Midbrain (tissue), 1 donor: ENCODE data around the gene POLR3A.

Source experiments
- DNase-seq: peaks from one replicate; lab custom pipeline; 2025; lab: John Stamatoyannopoulos, UW

Gene POLR3A

DNA sequence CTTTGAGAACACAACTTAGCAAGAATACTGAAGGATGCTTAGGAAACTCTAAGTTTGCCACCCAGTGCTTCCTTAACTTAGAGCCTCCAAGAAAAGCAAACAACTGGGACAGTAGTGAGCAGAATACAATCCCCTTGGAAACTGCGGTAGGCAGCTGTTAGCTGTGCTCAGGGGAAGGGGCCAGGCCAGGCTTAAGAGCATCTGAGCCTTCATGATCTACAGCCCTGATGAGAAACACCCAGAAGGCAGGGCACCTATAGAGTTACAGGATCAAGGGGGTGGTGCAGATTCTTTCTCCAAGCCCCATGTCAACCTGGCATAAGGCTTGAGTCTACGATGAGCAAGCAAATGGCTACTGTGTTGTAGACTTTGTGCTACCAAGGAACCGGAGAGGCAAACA is 51.4 kb downstream of the POLR3A start:
- no peak for DNase-seq

- no peak for DNase-seq
Measured at GRCh38 chr10:77977016-77977415, 52.3 kb downstream of the POLR3A start.

DNA sequence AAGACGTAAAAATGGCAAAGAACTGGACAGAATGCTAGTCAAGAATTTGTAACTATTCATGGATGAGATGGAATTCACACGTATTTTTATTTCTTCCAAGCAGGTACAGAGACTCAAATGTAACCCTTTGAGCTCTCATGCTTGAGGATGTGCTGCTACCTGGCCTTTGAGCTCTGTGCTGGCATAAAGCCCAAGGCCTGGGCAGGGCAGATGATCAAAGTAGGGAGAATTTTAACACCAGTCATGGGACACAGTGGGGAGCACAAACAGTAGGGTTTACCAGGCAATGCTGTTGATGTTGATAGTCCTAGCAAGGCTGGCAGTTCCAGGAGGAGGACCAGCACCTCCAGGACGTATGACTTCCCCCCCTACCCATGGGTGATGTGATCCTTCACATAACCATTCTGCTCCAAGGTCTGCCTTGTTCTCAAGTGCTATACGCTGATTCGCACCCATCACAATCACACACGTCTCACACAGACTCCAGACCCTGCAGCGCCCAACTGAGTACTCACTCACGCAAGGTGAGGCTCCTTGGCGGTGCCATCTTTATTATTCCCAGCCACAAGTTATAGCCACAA is 54.1 kb downstream of the POLR3A start:
- no peak for DNase-seq

GRCh38 chr10:77974396-77975074 is 54.8 kb downstream of the POLR3A start:
- no peak for DNase-seq

- DNase-seq: no peak
Measured at GRCh38 chr10:77973276-77973675, 56.0 kb downstream of the POLR3A start.

- DNase-seq: no peak
Measured at GRCh38 chr10:77972148-77972547, 57.2 kb downstream of the POLR3A start.

DNA sequence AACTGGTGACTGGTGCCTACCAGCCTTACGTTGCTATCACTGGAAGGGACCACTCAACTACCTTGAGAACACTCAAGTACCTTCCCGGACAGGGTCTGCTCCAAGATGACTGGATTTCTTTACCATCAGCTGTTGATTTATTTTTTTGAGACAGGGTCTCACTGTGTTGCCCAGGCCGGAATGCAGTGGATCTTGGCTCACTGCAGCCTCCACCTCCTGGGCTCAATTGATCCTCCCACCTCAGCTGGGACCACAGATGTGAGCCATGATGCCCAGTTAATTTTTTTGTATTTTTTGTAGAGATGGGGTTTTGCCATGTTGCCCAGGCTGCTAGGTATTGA is 57.5 kb downstream of the POLR3A start:
- no peak for DNase-seq

DNA sequence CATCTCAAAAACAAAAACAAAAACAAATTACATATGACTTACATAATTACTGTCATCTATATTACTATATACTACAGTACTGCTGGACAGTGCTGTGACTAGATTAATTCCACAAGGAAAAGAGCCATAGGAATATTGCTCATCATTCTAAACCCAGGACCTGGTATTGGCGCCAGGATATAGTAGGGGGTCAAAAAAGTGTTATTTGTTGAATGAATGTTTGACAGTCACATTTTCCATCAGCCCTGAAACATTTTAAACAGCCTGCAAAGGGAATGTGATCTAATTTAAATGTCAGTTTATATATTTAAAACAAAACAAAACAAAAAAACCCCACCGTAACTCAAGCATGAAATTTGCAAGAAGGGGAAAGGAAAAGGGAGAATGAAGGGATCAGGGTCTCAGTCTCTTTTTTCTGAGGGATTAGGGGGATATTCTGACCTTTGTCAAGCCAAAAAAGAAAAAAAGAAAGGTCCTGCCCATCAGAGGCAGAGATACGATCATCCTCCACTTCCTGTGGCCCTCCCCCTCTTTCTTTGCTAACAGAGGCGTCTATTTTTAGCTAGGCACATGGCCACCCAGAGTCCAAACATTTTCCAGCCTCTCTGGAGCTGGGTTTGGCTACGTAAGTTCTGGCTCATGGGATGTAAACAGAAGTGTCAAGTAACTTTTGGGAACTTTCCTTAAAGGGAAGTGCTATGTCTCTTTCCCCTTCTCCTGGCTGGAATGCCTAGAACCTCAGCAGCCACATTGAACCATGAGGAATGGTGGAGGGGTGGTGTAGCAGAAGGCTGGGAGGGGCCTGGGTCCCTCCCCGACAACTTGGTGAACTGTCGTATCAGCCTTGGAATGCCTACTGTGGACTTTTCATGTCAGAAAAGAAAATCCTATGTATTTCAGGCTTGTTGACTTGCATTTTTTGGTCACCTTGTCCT is 58.2 kb downstream of the POLR3A start:
- DNase-seq: no peak

- no peak for DNase-seq
Measured at GRCh38 chr10:77969114-77969513, 60.2 kb downstream of the POLR3A start.

GRCh38 chr10:77967611-77968022 is 61.7 kb downstream of the POLR3A start:
- no peak for DNase-seq

GRCh38 chr10:77965294-77965693 is 64.0 kb downstream of the POLR3A start:
- no peak for DNase-seq

- DNase-seq: no peak
Measured at GRCh38 chr10:77964811-77965210, 64.5 kb downstream of the POLR3A start.

- DNase-seq: no peak
Measured at GRCh38 chr10:77963901-77964300, 65.4 kb downstream of the POLR3A start.

DNA sequence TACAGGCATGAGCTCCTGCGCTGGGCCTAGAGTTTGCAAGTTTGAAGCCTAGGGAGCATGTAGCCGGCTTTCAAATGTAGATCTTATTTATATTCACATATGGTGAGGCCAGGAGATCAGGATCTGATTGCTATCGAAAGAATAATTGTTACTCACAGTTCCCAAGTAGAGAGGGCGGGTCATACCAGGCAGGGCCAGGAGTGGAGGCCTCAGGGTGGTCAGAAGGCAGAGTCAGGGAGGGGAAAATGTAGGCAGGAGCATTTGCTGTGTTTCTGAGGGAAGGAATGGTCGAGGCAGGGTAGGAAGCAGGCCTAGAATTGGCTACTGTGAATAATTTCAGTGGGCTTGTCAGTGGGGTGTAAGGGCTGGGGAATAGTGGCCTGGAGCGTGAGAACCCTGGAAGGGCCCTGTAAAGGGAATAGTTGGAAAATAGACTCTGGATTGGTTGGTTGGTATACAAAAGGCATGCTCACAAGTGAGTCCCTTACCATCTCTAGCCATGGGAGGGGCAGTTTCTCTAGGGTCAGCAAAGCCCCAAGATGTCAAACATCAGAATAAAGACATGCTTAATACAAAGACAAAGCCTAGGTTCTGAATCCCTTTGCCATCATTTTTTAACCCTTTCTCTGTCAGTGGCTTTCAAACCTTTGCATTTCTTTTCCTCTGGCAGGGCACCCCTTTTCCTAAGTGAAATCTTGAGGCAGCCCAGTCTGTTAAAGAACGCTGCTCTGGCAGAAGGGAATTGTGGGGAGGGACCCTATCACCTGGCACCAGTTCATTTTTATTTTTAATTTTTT is 66.8 kb downstream of the POLR3A start:
- no peak for DNase-seq

DNA sequence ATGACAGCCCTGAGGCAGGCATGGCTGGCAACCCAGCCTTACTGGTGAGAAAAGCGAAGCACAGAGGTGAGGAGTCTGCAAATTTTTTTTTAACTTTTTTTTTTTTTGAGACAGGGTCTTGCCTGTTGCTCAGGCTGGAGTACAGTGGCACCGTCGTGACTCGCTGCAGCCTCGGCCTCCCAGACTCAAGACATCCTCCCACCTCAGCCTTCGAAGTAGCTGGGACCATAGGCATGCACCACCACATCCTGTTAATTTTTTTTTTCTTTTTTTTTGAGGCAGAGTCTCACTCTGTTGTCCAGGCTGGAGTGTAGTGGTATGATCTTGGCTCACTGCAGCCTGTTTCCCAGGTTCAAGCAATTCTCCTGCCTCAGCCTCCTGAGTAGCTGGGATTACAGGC is 67.6 kb downstream of the POLR3A start:
- DNase-seq: no peak

- DNase-seq: no peak
Measured at GRCh38 chr10:77960829-77961329, 68.4 kb downstream of the POLR3A start.

GRCh38 chr10:77959887-77960455 is 69.3 kb downstream of the POLR3A start:
- no peak for DNase-seq

- no peak for DNase-seq
Measured at GRCh38 chr10:77959384-77959783, 69.9 kb downstream of the POLR3A start.

GRCh38 chr10:77955136-77955535 is 74.2 kb downstream of the POLR3A start:
- DNase-seq: no peak

DNA sequence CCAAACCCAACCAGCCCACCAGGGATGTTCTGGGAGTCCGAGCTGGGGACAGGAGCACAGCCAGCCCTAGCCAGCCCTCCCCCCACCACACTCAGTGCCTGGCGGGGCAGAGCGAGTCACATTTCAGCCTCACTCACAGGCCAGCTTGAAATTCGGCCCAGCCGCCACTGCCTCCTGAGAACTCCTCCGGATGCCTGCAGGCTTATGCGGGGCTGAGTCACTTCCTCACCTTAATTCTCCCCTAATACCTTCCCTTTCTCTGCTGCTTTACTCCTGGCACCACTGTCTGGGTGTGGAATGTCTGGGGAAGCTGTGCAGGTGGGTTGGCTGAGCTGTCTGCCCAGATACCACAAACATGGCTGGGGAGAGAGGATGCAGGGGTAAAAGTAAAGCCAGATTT is 80.1 kb downstream of the POLR3A start:
- DNase-seq: no peak

- no peak for DNase-seq
Measured at GRCh38 chr10:77946084-77946483, 83.2 kb downstream of the POLR3A start.

GRCh38 chr10:77944519-77944918 is 84.8 kb downstream of the POLR3A start:
- DNase-seq: no peak
